AG04449 (cell line): ENCODE results near the gene JAML.

Experiments
- CTCF ChIA-PET: fragments of 350-600 bp; formaldehyde crosslinking; extraction: SDS; loops from one replicate; lab custom pipeline; 2021; ENCODE audit warnings: antibody characterized with exemption; lab: Yijun Ruan, JAX
- POLR2A ChIA-PET: fragments of 400-600, 350-600 bp; formaldehyde crosslinking; extraction: SDS; loops from one replicate; lab custom pipeline; 2020; ENCODE audit warnings: antibody characterized with exemption, inconsistent platforms; lab: Yijun Ruan, JAX
- DNase-seq: peaks from one replicate; pipeline ENCODE4 v3.0.0-alpha.2; 2010; ENCODE audit warnings: low read depth, low spot score
- H3K4me3 ChIP-seq: 2 replicates; pipeline ENCODE4 v1.5.1; 2011; ENCODE audit warnings: low read depth, mild to moderate bottlenecking, control low read depth, low read length
- TF ChIP-seq, protein P1 (sequence below): IDR thresholded peaks from one replicate; pipeline ENCODE4 v1.5.1; 2011; ENCODE audit warnings: mild to moderate bottlenecking, moderate library complexity, low read length, control low read depth, inconsistent platforms; ENCODE audit not compliant: insufficient read depth; ENCODE audit errors: missing control alignments

JAML gene

DNA sequence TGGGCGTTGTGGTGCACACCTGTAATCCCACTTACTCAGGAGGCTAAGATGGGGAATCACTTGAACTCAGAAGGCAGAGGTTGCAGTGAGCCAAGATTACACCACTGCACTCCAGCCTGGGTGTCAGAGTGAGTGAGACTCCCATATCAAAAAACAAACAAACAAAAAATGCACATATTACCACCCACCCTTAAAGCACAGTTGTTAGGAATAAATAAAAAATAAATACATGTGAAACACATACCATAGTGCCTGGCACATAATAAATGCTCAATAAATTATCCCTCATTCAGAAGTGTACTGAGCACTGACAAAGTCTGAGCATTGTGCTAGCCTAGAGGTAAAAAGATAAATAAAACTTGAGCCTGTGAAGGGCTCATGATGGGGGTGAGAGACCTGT, 9.0 kb upstream of the JAML start:
- ChIA-PET CTCF (no interaction called here), POLR2A (no interaction called here)
- DNase-seq: no peak
- TF ChIP-seq, protein P1, sequence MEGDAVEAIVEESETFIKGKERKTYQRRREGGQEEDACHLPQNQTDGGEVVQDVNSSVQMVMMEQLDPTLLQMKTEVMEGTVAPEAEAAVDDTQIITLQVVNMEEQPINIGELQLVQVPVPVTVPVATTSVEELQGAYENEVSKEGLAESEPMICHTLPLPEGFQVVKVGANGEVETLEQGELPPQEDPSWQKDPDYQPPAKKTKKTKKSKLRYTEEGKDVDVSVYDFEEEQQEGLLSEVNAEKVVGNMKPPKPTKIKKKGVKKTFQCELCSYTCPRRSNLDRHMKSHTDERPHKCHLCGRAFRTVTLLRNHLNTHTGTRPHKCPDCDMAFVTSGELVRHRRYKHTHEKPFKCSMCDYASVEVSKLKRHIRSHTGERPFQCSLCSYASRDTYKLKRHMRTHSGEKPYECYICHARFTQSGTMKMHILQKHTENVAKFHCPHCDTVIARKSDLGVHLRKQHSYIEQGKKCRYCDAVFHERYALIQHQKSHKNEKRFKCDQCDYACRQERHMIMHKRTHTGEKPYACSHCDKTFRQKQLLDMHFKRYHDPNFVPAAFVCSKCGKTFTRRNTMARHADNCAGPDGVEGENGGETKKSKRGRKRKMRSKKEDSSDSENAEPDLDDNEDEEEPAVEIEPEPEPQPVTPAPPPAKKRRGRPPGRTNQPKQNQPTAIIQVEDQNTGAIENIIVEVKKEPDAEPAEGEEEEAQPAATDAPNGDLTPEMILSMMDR: no peak
- H3K4me3 ChIP-seq: no peak overlapping the region

DNA sequence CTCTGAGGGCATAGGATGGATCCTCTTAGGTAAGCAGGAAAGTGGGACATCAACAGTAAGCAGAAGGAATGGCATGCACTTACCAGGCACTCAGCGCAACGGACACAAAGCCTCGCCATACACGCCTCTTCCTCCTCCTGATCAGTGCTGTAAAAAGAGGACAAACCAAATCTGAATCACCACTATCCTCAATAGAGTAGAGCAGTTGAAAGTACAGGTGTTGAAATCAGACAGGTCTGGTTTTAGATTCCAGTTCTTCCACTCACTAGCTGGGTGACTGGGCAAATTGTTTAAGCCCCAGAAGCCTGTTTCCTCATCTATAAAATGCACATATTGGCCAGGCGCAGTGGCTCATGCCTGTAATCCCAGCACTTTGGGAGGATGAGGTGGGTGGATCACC, 8.6 kb upstream of the JAML start:
- TF ChIP-seq, protein P1: no peak
- ChIA-PET CTCF (no interaction called here), POLR2A (no interaction called here)
- no peak overlapping the region for H3K4me3 ChIP-seq
- DNase-seq: no peak

DNA sequence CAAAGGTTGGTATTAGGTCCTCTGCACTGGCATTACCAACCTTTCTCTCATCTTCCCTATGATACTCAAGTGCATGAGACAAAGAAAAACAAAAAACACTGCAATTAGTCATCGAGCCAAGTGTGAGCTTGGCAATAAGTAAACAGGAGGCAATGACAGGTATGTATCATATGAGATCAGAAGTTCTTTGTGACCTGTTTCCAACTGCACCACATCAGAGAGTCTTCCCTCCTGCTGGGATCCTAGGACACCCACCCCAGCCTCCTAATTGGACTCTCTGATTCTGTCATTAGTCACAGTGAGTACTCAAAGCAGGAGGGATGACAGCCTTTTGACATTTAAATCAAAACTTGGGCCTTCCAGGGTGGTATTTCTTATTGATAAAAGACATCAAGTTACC, 7.8 kb upstream of the JAML start:
- CTCF ChIA-PET: no interaction called here
- DNase-seq: no peak
- TF ChIP-seq, protein P1: no peak
- POLR2A ChIA-PET: no interaction called here
- H3K4me3 ChIP-seq: no peak overlapping the region

DNA sequence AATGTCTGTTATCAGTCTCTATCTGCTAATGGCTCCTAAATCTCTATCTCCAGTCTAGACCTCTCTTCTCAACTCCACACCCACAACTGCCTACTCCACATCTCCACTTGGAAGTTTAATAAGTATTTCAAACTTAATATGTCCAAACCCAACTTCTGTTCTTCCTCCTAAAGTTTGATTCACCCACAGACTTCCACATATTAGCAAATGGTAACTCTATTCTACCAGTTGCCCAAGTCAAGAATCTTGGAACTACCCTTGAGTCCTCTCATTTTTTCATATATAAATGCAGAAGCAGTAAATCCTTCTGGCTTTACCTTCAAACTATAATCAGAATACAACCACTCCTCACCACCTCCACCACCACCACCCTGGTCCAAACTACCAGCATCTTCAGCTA, 6.7 kb upstream of the JAML start:
- H3K4me3 ChIP-seq: no peak overlapping the region
- DNase-seq: no peak
- POLR2A ChIA-PET: no interaction called here
- CTCF ChIA-PET: no interaction called here
- TF ChIP-seq, protein P1: no peak

DNA sequence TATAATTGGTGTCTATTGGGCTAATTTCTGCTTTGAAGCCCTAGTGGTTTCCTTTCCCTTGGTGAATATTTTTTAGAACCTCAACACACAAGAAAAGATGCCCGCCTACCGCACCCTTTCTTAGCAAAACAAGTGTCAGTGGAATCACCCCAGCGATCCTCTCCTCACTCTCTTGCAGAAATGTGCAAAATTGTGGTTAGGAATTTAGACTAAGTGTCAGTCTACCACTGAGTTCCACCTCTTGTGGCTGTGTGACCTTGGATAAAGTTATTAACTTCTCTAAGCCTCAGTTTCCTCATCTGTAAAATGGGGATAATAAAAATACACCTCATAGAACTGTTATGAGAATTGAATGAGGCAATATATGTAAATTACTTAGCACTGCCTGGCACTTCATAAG, 5.3 kb upstream of the JAML start:
- POLR2A ChIA-PET: no interaction called here

DNA sequence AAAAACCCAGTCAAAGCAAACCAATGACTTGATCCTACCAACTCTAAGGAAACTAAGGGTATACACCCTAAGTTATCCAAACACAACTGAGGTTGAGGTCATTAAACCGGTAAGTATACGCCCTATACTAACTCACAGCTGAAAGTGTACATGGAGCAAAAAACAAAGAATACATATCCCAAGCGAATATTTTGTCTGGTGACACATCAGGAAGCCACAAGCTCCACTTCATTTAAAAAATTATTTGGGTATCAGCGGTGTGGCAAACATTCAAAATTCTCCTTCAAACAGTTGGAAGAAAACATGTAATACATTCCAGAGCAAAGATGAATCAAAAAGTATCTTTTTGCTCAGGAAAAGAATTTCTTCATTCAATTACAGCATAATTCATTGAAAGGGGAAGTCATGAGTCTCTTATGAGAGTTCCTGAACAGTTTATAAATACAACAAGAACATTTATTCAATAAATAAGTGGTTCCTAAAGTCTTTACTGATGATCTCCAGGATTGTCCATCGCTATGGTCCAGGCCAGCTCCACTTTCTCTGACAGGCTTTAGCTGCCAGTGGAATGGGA, 4.5 kb upstream of the JAML start:
- TF ChIP-seq, protein P1: no peak

More for the DNA sequence above, 5.3 kb upstream of the JAML start:
- no peak for DNase-seq
- CTCF ChIA-PET: interaction anchor here (1.0 kb wide), 1 partner anchor 32 kb away, joined by 3 read pairs; no protein-coding TSS in a partner anchor
- TF ChIP-seq, protein P1: no peak
- no peak overlapping the region for H3K4me3 ChIP-seq

More for the DNA sequence above, 4.5 kb upstream of the JAML start:
- CTCF ChIA-PET: interaction anchor here (1.0 kb wide), 1 partner anchor 31 kb away, joined by 3 read pairs; no protein-coding TSS in a partner anchor
- DNase-seq: no peak
- POLR2A ChIA-PET: no interaction called here
- H3K4me3 ChIP-seq: no peak overlapping the region
